ENCODE results near the gene XDH.
A peak's percentile ranks its signal among the peaks of the same experiment; 100 is the strongest.

Gene XDH

DNA sequence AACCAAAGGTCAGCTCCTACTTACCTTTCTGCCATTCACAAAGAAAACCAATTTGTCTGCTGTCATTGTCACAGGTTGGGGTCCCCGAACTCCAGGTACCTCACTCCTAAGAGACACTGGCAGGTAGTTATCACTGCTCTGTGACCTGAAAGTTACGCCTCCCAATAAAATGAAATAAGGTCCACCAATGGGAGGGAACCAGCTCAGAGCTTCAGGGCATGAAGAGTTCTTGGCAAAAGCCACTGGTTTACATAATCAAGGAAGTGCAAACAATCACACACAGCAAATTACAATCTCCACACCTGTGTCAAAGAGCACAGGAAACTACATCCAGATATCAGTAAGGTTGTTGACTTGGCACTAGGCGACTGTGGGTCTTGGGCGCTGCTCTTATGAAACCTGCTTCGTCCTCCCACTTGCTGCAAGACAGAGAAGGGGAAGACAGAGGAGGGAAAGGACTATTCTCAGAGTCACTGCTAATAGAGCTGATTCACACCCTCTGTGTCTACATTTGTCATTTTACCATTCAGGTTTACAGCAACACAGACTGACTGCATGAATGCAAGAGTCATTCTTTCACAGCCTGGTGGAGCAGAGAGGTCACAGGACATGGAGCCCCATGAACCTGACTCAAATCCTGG, at the start of gene XDH:
XDH (minus strand) TSS at position 142 of the 641 bp plus-strand sequence; CDS start at position 66, 76 bp downstream.
- no peak for DNase-seq

DNA sequence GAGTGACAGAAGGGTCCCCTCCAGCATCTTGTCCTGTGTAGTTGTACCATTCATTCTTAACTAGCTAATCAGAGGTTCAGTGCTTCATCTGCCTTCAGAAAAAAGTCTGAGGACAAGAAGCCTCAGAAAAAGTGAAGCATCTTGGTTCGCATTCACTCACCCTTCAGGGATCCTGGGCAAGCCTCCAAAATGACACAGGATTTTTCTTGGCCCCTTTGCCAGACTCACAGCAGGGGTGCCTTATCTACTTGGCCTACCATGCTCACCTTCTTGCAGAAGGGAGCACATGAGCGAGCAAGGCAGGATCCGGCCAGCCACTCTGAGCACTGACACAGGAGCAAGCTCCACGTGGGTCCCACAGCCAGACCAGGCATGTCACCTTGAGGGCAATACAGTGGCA, 43.1 kb upstream of the XDH start:
- DNase-seq: no peak

DNA sequence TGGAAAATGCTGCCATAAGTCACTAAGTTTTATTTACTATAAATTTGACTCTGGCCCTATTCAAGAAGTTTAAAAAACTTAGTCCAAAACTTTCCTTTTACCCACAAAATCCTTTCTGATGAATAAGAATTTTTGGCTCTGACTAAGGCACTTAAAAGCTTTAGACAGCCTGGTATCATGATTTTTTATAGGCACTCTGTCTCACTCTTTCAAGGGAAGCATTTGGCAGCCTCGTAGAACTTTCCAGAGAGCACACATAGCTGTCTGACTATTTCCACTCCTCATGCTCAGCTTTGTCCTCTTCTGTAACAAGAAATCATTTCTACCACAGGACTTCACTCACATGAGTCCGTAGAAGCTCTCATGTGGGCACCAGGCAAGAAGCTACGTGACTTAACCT, 32.3 kb upstream of the XDH start:
- no peak for DNase-seq

DNA sequence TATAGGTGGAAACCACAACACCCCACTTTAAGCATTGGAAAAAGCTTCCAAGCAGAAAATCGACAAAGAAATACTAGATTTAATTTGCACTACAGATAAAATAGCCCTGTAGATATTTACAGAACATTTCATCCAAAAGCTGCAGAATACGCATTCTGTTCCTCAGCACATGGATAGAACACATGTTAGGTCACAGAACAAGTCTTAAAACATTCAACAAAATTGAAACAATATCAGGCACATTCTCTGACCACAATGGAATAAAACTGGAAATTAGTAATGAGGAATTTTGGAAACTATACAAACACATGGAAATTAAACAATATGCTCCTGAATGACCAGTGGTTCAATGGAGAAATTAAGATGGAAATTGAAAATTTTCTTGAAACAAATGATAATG, 27.8 kb upstream of the XDH start:
- DNase-seq: no peak

DNA sequence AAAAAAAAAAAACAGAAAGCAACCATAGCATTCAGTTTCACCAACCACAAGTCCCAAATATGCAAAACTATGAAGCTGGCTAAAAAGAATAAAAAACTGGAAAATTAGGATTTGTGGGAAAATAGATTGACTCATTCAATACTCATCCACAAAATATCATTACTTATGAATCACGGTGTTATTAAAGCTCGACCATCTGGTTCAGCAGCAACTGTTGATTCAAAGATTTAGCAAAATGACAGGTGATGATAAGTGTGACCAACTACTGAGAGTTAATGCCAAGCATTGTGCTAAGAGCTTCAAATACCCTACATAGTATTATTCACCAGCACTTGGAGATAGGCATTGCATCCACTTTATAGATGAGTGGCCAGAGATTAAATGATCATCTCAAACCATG, 26.2 kb upstream of the XDH start:
- DNase-seq: no peak

DNA sequence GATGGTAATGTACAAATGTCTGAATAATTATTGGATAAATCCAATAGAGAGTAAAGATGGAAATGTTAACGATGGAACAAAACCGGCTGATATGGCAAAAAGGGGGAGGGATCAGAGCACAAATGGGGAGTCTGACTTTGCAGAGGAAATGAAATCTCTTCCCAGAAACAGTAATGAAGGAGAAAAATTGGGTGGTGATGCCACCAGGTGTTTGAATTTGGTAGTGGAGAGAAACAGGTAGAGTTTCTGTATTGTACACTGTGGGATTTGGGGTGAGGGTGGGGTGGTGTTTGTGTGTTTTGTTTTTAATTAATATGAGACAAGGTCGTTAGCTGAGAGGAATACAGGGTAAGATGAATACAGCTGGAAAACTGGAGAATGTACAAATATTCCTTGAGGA, 20.4 kb upstream of the XDH start:
- DNase-seq: no peak

DNA sequence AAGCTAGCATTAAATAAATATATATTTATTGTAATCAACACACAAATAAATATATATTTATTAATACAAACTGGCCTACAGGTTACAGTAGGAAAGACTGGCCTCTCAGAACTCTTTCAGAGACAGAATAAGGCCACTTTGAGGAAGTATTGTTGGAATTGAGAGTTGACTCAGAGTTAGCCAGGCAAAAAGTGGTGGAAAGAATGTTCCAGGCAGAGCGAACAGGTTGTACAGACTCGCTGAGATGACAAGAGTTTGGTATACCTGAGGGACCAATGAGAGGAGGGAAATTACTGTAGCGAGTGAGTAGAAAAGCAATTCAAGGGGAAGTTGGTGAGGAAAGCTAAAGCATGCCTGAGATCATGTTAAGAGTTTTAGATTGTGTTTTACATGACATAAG, 19.0 kb upstream of the XDH start:
- no peak for DNase-seq

DNA sequence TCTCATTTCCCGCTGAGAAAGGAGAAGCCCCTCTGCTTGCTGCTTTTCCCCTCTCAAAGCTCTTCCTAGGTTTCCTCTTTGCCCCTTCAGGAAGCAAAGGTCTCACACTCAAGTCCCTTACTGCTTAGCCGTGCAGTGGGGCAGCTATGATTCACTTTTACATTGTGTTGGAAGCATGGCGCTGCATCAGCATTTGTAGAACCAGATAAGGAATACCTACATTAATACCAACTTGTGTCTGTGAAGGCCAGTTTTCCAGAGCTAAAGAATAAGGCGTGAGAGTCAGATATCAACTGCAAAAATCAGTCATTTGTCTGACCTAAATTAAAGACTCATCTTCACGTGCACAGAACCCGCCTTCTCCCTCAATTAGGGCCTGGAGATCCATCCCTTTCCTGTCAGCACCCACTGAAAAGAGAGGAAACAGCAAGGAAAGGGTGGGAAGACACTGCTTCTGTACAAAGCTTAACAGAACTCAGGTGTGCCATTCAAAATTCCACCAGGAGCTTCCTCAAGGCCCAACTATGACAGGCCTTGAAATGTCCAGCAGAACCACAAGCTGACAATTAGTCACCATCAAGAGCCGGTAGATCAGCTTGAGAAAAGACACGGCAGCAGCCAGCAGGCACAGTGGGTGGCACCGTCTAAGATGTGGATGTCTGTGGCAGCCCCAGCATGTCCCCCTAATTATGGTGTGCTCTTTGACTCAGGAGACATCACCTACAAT, 16.1 kb upstream of the XDH start:
- DNase-seq: no peak

DNA sequence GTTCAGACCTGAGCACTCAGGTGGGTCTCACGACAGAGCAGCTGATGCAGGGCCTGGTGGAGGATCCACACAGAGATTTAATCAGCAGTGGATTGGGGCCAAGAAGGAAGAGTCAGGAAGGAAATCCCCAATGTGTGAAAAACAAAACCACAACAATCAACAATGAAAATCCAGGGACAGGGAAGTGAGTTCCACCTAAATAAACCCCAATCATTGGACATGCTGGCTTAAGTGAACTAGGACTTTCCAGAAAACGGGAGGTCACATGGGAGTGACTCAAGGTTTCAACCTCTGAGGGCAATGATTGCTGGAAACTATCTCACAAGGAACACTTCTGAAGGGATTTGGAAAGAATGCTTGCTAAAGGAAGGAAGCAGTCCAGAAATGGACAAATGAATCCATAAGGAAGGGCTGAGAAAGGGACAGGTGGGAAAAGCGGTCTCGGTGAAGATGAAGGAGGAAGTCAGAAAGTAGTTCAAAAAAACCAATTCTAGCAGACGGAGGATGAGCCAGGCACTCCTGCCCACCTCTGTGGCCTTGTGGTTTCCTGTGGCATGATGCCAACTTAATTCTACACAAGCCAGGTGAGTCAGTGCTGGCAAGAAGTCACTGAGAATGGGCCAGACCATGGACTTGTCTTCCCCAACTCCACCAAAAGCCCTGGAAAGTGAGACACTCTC, 15.4 kb upstream of the XDH start:
- peak; percentile 49 for DNase-seq

DNA sequence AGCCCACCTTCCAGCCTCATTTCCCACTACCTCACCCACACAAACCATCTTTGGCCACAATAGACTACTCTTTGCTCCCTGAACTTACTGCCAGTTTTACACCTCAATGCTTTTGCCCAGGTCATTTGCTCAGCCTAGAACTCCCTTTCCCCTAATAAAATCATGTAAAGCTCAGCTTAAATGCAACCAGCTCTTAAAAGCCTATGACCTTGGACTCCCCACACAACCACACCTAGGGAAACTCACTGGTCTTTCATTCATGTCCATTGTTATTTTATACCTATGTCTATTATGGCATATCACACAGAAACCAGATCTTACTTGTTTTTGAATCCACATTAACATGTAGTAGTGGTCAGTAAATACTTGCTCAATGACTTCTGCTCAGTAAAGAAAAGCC, 14.5 kb upstream of the XDH start:
- no peak for DNase-seq

DNA sequence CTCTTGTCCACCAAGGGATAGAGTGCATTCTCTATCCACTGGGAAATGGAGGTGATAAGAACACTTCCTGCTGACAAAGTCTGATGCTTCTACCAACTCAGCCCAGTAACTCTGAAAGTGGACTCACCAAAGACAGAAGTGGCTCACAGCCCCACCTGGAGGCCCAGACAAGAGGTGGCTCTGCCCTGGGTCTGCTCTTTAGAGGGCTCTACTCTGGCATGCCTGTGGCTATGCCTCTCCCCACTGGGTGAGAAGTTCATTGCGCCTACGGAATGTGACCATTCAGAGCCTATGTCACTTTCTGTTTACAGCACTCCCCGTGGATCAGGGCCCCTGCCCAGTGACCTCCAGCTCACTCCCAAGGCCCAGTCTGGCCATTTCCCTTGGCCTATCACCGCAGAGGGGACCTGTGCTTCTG, 13.5 kb upstream of the XDH start:
- no peak for DNase-seq

DNA sequence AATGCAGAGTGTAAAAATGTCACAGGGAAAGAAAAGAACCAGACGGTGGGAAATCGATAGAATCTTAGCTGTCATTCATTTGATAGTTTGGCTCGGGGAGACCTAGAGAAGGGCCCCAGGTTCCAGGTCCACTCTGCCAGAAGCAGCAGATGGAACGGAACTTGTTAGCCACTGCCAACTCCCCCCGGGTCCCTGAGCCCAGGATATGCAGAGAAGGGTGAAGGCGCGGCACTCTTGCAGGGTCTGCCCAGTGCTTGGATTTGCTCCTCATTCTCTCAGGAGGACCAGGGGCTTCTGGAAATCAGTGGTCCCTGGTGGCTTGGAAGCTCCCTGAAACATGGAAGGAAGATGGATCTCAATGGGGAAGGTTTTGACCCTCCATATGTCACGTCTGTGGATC, 11.6 kb upstream of the XDH start:
- no peak for DNase-seq

DNA sequence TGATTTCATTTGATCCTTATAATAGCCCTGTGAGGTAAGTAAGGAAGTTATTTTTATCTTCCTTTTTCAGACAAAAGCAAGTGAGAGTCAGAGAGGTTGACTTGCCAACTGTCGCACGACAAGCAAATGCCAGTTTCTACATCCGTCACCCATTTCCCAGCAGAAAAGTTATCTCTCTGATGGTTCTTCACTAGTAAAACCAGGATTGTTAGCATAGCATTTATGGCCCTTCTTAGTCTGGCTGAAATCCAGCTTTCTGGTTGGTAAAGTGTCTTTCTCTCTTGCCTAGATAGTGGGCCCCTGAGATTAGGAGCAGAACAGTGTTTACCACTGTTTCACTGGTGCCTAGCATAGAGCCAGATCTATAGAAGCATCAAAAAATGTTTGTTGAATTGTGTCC, 7.1 kb upstream of the XDH start:
- DNase-seq: no peak

DNA sequence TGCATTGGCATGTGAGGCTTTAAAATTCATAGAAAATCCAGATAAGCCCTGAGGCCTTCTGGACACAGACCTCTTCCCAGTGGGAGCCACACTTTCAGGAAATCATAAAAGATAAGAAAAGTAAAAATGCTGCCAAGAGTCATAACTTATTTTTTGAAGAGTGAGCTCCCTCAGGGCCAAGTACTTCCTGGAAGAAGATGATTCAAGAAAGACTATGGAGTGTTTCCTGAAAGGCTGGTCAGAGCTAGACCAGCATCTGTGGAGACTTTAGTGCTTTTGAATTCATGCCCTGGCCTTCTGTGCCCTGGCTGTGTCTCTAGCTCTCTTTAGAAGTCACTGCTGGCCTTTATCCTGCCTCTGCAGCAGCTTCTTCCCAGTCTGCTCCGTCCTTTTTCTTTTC, 6.4 kb upstream of the XDH start:
- DNase-seq: no peak

DNA sequence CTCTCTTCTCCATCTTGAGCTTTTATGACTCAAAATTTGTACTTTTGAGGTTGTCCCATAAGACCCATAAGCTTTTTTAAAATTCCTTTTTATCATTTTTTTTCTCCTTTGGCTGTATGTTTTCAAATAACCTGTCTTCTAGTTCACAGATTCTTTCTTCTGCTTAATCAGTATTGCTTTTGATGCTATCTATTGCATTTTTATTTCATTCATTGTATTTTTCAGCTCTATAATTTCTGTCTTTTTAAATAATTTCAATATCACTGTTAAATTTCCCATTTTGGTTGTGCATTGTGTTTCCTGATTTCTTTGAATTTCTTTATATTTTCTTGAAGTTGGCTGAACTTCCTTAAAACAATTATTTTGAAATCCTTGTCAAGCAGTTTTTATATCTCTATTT, 4.8 kb upstream of the XDH start:
- DNase-seq: no peak

DNA sequence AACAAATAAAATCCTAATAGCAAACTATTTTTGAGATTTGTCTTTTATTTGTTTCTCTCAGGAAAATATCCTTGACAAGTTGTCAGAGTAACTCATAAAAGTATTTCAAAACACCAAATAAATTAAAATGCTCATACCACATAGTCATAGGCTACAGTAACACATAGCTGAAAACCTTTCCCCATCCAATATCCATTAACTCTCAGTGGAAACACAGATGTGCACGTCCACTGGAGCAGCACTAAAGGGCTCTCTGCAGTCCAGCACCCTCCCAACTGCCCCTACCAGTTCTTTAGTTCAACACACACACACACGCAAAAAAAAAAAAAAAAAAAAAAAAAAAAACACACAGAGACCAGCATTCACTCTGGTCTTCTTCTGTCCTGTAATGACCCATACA, 879 bp upstream of the XDH start:
- no peak for DNase-seq

DNA sequence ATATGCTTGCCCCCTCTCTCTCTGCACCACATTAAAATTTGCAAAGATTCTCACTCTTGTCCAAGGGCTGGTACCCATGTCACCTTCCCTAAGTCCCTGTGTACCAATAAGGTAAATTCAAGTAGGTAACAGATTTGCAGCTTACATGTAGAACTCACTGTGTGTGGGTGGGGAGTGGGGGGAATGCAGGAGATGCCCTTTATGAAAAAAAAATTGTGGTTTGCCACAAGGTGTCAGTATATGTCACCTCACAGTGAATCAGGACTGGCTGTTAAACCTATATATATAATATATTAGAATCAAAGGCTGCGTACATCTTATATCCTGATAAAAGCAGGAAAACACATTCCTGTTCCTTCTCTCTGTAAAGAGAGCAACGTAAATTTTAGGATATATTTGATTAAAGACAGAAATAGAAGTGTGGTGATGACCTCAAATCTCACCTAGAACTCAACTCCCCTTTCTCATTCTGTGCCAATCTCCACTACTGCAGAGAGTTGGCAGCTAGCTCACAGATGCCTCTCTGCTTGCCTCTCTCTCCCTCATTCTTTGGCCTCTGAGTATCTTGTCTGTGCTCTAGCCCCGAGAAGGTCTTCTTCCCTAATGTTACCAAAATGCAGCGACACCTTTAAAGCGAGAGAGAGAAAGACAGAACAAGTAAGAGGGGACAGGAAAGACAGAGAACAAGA, 536 bp downstream of the XDH start:
- DNase-seq: peak; percentile 17

DNA sequence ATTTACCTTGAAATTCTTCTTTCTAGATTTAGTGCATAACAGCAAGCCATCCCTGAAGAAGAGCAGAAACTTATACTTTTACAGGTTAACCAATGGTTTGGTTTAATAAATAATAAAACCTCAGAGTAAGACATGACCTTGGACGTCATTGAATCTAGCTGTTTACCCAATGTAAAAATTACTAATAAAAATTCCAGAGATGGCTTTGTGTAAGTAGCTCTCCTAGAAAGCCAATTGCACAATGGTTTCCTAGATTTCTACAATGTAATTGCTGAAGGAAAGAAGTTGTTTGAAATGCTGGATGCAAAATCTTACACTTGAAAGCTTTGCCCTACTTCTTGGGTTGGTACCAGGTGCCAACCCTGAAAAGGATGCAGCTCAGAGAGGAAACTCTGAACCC, 1.5 kb downstream of the XDH start:
- no peak for DNase-seq

DNA sequence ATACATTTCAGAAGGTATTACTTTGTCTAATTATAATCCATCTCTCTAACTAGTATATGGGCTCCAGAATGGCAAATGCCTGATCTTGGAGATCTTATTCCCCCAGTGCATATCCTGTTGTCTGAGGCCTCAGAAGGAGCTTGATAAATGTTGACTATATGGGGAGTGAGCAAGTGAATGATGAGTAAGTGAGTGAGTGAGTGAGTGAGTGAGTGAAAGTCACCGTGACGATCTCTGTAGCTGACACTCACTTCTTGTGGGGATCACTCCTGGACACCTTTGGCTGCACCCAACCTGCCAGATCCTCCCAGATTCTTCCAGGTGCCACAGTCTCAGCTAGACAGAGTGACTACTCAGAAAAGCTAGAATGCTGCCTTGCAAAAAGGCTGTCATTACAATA, 2.8 kb downstream of the XDH start:
- DNase-seq: no peak

DNA sequence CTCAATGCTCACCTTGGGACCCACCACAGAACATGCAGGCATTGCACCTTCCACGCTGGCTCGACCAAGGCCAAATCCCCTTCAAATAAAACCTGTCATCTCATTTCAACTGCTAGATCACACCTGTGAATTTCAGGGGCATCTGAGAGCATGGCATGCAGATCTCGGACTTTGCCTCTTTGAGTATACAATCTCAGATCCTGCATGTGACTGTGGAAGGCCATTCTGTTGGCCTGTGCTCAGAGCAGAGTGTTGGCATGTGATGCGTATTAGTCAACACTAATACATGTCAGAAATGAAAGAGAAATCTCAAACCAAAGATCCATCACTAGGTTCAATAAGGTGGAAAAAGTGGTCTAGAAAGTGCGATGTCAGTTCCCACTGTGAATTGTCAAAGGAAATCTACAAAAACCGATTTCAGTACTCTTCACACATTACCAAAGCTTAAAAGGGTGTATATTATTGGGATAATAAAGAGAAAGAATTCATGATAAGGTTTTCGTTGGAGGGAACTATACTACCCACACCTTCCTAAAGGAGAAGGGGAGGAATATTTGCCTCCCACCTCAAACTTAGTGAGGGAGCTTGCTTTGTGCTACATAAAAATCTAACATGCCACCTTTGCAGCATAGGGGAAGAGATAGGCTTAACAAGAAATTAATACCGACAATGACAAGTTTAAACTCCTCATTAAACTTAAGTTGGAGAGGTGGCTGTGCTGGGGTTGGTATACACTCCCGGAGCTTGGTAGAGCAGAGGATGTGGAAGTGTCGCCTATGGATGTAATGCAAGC, 7.8 kb downstream of the XDH start:
- DNase-seq: no peak

DNA sequence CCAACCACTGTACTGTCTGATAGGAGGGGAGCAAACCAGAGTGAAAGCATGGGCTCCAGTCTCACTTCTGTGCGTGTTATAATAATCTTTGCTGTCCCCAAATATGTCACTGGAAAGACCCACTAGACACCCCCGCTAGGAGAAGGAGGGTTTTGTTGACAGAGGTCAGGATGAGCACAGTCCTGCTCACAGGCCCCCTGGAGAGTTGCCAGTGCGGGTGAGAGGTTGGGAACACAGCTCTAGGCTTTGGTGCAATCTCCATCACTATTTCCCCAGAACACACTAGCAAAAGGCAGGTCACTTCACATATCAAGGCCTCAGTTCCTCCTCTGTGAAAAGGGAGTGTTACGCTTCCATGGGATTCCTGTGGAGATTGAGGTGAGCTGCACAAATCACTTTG, 9.7 kb downstream of the XDH start:
- no peak for DNase-seq

DNA sequence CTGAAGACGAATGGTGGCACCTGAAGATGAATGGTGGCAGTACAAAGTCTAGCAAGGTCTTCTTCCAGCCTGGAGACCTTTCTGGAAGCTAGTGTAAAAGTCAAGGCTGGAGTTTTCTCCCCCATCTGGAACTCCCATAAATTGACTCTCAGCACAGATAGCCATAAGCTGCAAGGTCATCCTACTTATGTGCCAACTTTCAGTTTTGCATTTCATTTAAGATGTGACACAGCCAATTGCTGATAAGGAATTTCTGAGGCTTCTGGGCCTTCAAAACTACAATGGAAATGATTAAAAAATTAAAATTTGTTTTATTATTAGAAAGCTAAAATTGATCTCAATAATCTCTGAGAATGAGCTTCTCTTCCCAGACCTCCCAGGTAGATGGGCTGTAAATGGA, 10.2 kb downstream of the XDH start:
- no peak for DNase-seq

DNA sequence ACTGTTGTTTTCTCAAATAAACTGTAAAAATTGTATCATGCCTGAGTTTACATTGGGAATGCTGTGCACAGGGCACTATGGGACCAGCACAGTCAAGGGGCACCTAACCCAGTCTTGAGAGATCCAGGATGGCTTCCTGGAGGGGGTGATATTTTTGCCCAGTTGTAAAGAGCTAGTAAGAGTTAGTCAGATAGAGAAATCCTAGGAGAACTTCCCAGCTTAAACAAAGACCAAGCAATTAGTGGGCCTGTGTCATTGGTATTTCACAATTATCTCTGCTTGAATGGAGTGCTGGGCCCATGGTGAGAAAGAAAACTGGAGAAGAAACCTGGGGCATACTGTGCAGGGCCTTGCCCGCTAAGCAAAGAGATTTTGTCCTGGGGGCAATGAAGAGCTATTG, 12.2 kb downstream of the XDH start:
- DNase-seq: no peak
